ENCODE results near the gene LILRB2. TPM values are rescaled to one million over a fixed set of nuclear protein-coding genes. Genes with fewer than 3 reads are reported as not detected.

The LILRB2 gene
- total RNA-seq, 1 experiment from 2014 or later: not detected

DNA sequence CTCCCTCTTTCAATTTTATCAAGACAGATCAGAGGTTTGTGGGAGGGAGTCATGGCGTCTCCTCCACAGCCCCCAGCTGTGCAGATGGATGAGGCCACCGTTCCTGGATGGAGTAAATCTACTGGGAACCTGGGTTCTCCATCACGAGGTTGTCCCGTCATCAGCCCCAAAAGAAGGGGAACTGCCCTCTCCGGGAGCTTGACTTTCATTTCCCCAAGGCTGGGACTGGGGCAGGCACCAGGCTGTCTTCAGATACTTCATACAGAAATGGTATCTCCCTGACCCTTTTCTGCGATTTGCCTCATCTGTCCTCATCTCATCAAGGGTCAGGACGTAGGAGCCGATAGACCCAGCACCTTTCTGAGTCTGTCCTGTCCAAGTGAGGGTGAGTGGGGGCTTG, 9.8 kb downstream of the LILRB2 start:
- H3K27me3 ChIP-seq (replicated peaks; ENCODE audit: insufficient read depth, low read depth, low read length, poor library complexity): peaks cover 35% of the 10 kb centered on the region
- no peak for DNase-seq (ENCODE audit: low spot score)
- intact Hi-C loops (cut with micrococcal nuclease; ENCODE audit: unreplicated experiment): no loop called here
- POLR2A ChIA-PET (ENCODE audit: low non-redundant PET): no interaction called here
- H3K4me1 ChIP-seq (ENCODE audit: insufficient read depth, low read length, poor library complexity, severe bottlenecking): no peaks in the 10 kb centered on the region
- BruUV-seq (replicated peaks): no TSS peak
- TF ChIP-seq EZH2 (IDR thresholded peaks at IDR 0.05; ENCODE audit: borderline replicate concordance, low read depth, low read length, poor library complexity, severe bottlenecking): no peak
- TF ChIP-seq, protein P1, sequence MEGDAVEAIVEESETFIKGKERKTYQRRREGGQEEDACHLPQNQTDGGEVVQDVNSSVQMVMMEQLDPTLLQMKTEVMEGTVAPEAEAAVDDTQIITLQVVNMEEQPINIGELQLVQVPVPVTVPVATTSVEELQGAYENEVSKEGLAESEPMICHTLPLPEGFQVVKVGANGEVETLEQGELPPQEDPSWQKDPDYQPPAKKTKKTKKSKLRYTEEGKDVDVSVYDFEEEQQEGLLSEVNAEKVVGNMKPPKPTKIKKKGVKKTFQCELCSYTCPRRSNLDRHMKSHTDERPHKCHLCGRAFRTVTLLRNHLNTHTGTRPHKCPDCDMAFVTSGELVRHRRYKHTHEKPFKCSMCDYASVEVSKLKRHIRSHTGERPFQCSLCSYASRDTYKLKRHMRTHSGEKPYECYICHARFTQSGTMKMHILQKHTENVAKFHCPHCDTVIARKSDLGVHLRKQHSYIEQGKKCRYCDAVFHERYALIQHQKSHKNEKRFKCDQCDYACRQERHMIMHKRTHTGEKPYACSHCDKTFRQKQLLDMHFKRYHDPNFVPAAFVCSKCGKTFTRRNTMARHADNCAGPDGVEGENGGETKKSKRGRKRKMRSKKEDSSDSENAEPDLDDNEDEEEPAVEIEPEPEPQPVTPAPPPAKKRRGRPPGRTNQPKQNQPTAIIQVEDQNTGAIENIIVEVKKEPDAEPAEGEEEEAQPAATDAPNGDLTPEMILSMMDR (conservative IDR thresholded peaks at IDR 0.05; ENCODE audit: low read depth, low read length): no peak
- no peaks in the 10 kb centered on the region for H3K9me3 ChIP-seq (ENCODE audit: low read depth, low read length, poor library complexity, severe bottlenecking)
- no peak overlapping the region for H3K4me3 ChIP-seq (ENCODE audit: low read depth, low read length, poor library complexity, severe bottlenecking)
- no peak overlapping the region for H3K27ac ChIP-seq (ENCODE audit: low read depth, low read length, poor library complexity, severe bottlenecking)
- H3K36me3 ChIP-seq (ENCODE audit: insufficient read depth, low read length, poor library complexity, severe bottlenecking): no peaks in the 10 kb centered on the region
- CTCF ChIA-PET: no interaction called here

DNA sequence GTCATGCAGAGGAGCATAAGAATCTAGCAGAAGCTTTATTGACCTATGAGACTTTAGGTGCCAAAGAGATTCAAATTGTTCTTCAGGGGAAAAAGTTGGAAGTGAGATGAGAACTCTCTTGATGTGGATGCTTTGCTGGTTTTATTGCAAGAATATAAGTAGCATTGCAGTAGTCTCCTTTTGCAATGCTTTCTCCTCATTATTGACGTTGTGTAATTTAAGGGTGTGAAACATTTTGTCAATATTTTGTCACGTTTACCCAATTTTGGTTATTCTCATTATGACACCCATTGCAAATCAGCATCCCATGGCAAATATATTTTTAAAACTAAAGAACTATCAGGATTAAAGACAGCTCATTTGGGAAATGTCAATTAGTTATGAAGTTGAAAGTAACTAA, 12.0 kb downstream of the LILRB2 start:
- no peak for DNase-seq (ENCODE audit: low spot score)
- no peak overlapping the region for H3K4me3 ChIP-seq (ENCODE audit: low read depth, low read length, poor library complexity, severe bottlenecking)
- intact Hi-C loops (cut with micrococcal nuclease; ENCODE audit: unreplicated experiment): no loop called here
- H3K36me3 ChIP-seq (ENCODE audit: insufficient read depth, low read length, poor library complexity, severe bottlenecking): no peaks in the 10 kb centered on the region
- CTCF ChIA-PET: no interaction called here
- no peaks in the 10 kb centered on the region for H3K4me1 ChIP-seq (ENCODE audit: insufficient read depth, low read length, poor library complexity, severe bottlenecking)
- BruUV-seq (replicated peaks): no TSS peak
- no peaks in the 10 kb centered on the region for H3K9me3 ChIP-seq (ENCODE audit: low read depth, low read length, poor library complexity, severe bottlenecking)
- peaks cover 23% of the 10 kb centered on the region for H3K27me3 ChIP-seq (replicated peaks; ENCODE audit: insufficient read depth, low read depth, low read length, poor library complexity)
- TF ChIP-seq, protein P1 (conservative IDR thresholded peaks at IDR 0.05; ENCODE audit: low read depth, low read length): no peak
- no peak for TF ChIP-seq EZH2 (IDR thresholded peaks at IDR 0.05; ENCODE audit: borderline replicate concordance, low read depth, low read length, poor library complexity, severe bottlenecking)
- H3K27ac ChIP-seq (ENCODE audit: low read depth, low read length, poor library complexity, severe bottlenecking): no peak overlapping the region
- POLR2A ChIA-PET (ENCODE audit: low non-redundant PET): no interaction called here

DNA sequence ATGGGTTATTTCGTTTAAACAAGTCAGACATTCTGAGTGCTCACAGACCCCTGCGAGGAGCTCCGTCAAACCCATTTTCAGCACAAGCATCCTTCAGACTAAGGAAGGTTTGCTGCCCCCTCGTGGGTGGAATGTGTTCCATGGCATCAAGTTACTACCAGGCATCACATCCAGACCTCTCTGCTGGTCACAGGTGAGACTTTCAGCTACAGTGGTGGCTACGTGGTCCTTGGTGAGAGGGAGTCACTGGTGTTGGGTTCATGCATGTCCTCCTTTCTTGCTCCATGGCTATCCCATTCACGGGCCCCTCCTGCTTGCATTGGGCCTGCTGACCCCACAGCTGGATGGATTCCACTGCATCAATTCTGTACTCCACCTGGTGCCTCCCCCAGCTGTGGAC, 14.8 kb downstream of the LILRB2 start:
- DNase-seq (ENCODE audit: low spot score): peak; percentile 76
- H3K27ac ChIP-seq (ENCODE audit: low read depth, low read length, poor library complexity, severe bottlenecking): no peak overlapping the region
- H3K36me3 ChIP-seq (ENCODE audit: insufficient read depth, low read length, poor library complexity, severe bottlenecking): no peaks in the 10 kb centered on the region
- no peaks in the 10 kb centered on the region for H3K4me1 ChIP-seq (ENCODE audit: insufficient read depth, low read length, poor library complexity, severe bottlenecking)
- BruUV-seq (replicated peaks): no TSS peak
- peaks cover 15% of the 10 kb centered on the region for H3K27me3 ChIP-seq (replicated peaks; ENCODE audit: insufficient read depth, low read depth, low read length, poor library complexity)
- intact Hi-C loops (cut with micrococcal nuclease; ENCODE audit: unreplicated experiment): no loop called here
- no peak overlapping the region for H3K4me3 ChIP-seq (ENCODE audit: low read depth, low read length, poor library complexity, severe bottlenecking)
- H3K9me3 ChIP-seq (ENCODE audit: low read depth, low read length, poor library complexity, severe bottlenecking): no peaks in the 10 kb centered on the region
- TF ChIP-seq, protein P1 (conservative IDR thresholded peaks at IDR 0.05; ENCODE audit: low read depth, low read length): peak; percentile 77
- TF ChIP-seq EZH2 (IDR thresholded peaks at IDR 0.05; ENCODE audit: borderline replicate concordance, low read depth, low read length, poor library complexity, severe bottlenecking): no peak
- CTCF ChIA-PET: interaction anchor here (0.5 to 1.1 kb wide), 6 partner anchors 9 to 446 kb away, joined by 3 to 5 read pairs (median 3); partner anchors contain the start of genes CNOT3 and LILRB5
- POLR2A ChIA-PET (ENCODE audit: low non-redundant PET): no interaction called here
